ENCODE data around the gene DSCAML1.

DSCAML1 gene

GRCh38 chr11:117796872-117797529, at the start of gene DSCAML1:
Gene DSCAML1, minus strand, starts transcription at chr11:117797216. Its CDS starts 137 bp downstream, at chr11:117797079.
- peak; percentile 42 for DNase-seq

DNA sequence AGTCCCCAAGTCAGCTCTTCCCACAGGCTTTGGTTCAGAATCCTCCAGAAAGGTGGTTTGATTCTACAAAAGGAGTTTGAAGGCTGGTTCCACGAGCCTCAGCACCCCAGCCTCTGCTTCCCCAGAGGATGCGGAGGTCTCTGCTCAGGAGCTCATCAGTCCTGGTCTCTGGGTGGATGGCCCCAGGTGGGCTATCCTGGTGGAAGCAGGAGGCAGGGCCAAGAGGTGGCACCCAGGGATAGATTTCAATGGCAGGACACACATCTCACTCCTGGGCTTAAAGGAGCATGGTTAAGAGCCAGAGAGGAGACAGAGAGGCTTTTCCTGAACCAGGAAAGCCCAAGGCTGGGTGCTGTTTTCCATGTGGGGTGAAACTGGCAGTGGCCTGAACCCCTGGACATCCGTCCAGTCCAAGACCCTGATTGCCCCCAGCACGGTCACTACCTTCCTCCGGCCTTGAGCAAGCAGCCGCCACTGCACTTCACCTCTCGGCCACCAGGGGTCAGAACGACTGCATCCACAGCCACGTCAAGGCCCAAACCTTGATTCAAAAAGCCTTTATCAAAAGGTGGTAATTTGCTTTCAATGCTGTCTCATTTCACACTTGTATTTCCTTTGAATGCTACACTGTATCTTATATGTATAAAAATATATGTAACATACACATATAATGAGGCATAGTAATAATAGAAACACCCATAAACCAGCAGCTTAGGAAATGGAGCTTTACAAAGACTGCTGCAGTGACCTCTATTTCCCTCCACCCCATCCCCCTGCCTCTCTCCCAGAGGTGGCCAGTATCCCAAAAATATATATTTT, 46.9 kb upstream of the DSCAML1 start:
- DNase-seq = peak; percentile 83

- DNase-seq = no peak
Observed at GRCh38 chr11:117842131-117842941, 45.3 kb upstream of the DSCAML1 start.

DNA sequence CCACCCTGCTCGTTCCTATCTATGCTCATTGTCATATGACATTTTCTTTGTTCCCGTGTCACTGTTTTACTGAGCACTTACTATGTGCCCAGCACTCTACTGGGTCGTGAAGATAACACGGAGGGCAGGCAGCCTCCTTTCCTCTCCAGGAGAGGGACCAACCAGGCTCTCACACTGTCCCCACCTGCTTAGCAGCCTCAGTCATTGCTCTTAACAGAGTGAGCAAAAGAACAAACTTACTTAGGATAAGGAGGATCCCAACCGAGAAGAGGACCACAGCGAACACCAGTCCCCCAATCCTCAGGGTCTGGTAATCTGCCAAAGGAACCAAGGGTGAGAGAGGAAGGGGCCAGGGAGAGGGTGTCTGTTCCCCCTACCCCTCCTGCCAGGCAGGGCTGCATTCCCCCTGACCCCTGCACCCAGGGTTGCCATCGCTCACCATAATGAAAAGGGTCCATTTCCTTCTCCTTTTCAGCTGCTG, 44.6 kb upstream of the DSCAML1 start:
- no peak for DNase-seq

GRCh38 chr11:117840881-117841550, 44.0 kb upstream of the DSCAML1 start:
- DNase-seq = no peak

- DNase-seq = no peak
Observed at GRCh38 chr11:117839936-117840813, 43.2 kb upstream of the DSCAML1 start.

DNA sequence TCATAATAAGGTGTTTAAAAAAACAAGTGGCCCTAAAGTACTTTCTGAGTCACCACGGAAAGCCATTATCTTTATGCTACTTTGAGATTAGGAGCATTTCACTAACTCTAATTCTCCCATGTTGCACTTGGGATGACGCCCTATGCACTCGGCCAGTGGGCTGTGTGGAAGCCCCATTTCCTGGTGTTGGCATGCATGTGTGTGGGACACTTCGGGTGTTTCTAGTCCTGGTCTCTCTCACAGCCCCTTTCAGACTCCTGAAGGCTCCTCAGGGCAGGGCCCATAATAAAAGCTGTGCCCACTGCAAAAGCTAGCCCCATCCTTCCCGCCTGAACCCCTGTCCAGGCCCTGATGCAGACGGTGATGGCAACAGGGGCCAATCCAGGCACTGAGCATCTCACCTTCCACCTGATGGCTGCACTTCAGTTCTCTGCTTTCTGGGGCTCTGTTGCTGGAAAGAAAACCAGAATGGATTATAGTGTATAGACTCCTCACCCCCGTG, 42.4 kb upstream of the DSCAML1 start:
- no peak for DNase-seq

GRCh38 chr11:117838901-117839300, 41.9 kb upstream of the DSCAML1 start:
- no peak for DNase-seq

- DNase-seq = no peak
Observed at GRCh38 chr11:117837791-117838190, 40.8 kb upstream of the DSCAML1 start.

- no peak for DNase-seq
Observed at GRCh38 chr11:117837070-117837776, 40.2 kb upstream of the DSCAML1 start.

DNA sequence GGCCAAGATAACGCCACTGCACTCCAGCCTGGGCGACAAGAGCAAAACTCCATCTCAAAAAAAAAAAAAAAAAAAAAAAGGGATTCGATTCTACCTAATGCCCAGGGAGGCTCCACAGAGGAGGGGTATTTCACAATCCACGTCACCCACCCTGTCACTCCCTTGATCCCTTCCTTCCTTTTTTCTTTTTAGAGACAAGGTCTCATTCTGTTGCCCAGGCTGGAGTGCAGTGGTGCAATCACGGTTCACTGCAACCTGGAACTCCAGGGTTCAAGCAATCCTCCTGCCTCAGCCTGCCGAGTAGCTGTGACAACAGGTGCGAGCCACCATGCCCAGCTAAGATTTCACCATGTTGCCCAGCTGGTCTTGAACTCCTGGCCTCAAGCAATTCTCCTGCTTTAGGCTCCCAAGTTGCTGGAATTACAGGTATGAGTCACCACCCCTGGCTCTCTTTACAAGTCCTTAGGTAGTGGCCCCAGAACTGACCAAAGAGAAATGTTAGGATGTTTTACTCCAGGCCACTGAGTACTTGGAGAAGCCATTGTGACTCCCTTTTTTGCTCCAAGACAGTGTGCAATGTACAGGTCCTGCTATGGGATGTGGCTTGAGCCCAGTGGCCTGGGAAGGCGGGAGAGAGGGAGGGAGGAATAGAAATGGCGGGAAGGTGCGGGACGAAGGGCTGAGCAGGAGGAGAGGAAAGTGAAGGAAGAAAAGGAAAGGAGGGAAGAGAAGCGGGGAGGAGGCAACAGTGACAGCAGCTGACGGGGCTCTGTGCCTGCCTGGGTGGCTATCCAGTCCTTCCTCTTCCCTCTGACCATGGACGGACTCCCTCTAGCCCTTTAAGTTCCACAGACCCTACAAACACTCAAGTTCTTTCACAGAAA, 39.3 kb upstream of the DSCAML1 start:
- DNase-seq = no peak

GRCh38 chr11:117835576-117835975, 38.6 kb upstream of the DSCAML1 start:
- DNase-seq = no peak

GRCh38 chr11:117834838-117835443, 37.9 kb upstream of the DSCAML1 start:
- DNase-seq = no peak

- DNase-seq = no peak
Observed at GRCh38 chr11:117834068-117834810, 37.2 kb upstream of the DSCAML1 start.

GRCh38 chr11:117833401-117833891, 36.4 kb upstream of the DSCAML1 start:
- no peak for DNase-seq

DNA sequence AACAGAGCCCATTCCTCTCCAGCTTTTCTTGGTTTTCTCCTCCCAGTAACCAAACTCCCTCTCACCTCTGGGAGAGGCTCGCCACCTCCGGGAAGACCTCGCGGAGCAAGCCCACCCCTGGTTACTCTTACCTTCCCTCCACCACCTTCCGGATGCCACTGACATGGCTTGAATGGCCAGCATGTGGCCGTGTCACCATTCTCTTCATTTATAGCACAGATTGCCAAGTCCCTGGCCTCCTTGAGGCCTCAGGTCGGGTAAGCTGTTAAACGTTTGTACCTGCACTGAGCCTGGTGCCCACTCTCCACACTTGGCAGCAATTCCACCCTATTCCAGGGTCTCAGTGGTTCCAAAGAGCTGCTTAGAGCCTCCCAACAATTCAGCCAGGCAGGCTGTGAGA, 35.5 kb upstream of the DSCAML1 start:
- DNase-seq = no peak

GRCh38 chr11:117831661-117832415, 34.8 kb upstream of the DSCAML1 start:
- no peak for DNase-seq

Data from CD4-positive, alpha-beta T cell treated with Interleukin-10 for 1 hour (primary cell).